Transverse colon (tissue), 3 donors: Measurements from ENCODE around the gene NBDY.

Source experiments
- POLR2A ChIP-seq: fragments of 450-650 bp; IDR thresholded peaks from one replicate; pipeline ENCODE4 v1.6.1; 2016; ENCODE audit warnings: antibody characterized with exemption, mild to moderate bottlenecking, moderate library complexity
- TF ChIP-seq, protein P1 (sequence below), 5 experiments: fragments of 200-600 bp in 3 of 5; fragments of 450-650 bp in 2 of 5; sonication (generic) in 3 of 5; IDR thresholded peaks; 1 replicate in 2 of 5; 2 replicates in 3 of 5; pipeline ENCODE4 v1.5.1; 2016 to 2017; ENCODE audit warnings: antibody characterized with exemption in 5 of 5, inconsistent platforms in 3 of 5, mild to moderate bottlenecking in 2 of 5, moderate library complexity in 1 of 5

DNA sequence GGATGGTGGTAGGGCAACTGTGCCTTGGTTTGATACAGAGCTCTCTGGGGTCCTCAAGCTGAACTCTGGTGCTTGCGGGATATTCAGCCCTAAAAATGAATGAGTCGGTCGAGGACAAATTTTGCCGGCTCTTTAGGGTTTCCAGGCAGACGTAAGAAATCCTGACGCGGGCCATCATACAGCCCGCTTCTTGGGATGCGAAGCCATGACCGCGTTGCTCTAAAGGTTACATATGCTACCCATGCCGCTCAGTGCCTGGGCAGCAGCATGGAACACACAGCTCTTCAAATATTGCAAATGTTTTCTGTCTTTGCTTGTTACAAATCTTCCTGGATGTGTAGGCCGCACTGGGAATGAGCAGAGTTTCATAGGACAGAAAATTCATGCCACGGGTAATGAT is 55.6 kb downstream of the NBDY start:
- TF ChIP-seq, protein P1, sequence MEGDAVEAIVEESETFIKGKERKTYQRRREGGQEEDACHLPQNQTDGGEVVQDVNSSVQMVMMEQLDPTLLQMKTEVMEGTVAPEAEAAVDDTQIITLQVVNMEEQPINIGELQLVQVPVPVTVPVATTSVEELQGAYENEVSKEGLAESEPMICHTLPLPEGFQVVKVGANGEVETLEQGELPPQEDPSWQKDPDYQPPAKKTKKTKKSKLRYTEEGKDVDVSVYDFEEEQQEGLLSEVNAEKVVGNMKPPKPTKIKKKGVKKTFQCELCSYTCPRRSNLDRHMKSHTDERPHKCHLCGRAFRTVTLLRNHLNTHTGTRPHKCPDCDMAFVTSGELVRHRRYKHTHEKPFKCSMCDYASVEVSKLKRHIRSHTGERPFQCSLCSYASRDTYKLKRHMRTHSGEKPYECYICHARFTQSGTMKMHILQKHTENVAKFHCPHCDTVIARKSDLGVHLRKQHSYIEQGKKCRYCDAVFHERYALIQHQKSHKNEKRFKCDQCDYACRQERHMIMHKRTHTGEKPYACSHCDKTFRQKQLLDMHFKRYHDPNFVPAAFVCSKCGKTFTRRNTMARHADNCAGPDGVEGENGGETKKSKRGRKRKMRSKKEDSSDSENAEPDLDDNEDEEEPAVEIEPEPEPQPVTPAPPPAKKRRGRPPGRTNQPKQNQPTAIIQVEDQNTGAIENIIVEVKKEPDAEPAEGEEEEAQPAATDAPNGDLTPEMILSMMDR (IDR thresholded peaks at IDR 0.05), result no peak
- no peak for TF ChIP-seq POLR2A
